HepG2 (cell line): ENCODE measurements around the gene NRBF2.

Experiments
- CCDC6 ChIP-seq: sonication (generic); formaldehyde crosslinking; IDR thresholded peaks from 2 replicates; pipeline ENCODE4 v1.8.1; 2022; ENCODE audit warnings: mild to moderate bottlenecking, missing genetic modification reagents, moderate library complexity
- CHD2 ChIP-seq: IDR thresholded peaks from 2 replicates; pipeline ENCODE4 v1.6.1; 2011; ENCODE audit warnings: low read depth, low read length, improper control_type of control experiment
- CTCF ChIP-seq: sonication (generic); formaldehyde crosslinking; IDR thresholded peaks from 2 replicates; pipeline ENCODE4 v1.5.0; 2020; ENCODE audit warnings: mild to moderate bottlenecking, missing genetic modification reagents, moderate library complexity
- MAZ ChIP-seq, 2 experiments: sonication (generic) in 1 of 2; formaldehyde crosslinking in 1 of 2; IDR thresholded peaks; 2 replicates each; pipeline versions ENCODE4 v1.5.0 to v1.6.1; 2012 to 2020; ENCODE audit warnings: low read depth in 2 of 2, mild to moderate bottlenecking in 2 of 2, borderline replicate concordance in 1 of 2, improper control_type of control experiment in 1 of 2, low read length in 1 of 2, missing genetic modification reagents in 1 of 2, moderate library complexity in 1 of 2
- USF2 ChIP-seq, 2 experiments: sonication (generic) in 1 of 2; formaldehyde crosslinking in 1 of 2; IDR thresholded peaks; 2 replicates each; pipeline versions ENCODE4 v1.5.1 to v1.6.1; 2011 to 2020; ENCODE audit warnings: borderline replicate concordance in 1 of 2, low read depth in 1 of 2, low read length in 1 of 2, mild to moderate bottlenecking in 1 of 2, missing genetic modification reagents in 1 of 2, moderate library complexity in 1 of 2
- ZBTB1 ChIP-seq: sonication (generic); formaldehyde crosslinking; IDR thresholded peaks from 2 replicates; pipeline ENCODE4 v1.4.0; 2020; ENCODE audit warnings: missing genetic modification reagents, borderline replicate concordance
- ZNF138 ChIP-seq: sonication (generic); formaldehyde crosslinking; IDR thresholded peaks from 2 replicates; pipeline ENCODE4 v1.5.0; 2020; ENCODE audit warnings: mild to moderate bottlenecking, low read depth, missing genetic modification reagents
- ZNF7 ChIP-seq: IDR thresholded peaks from 2 replicates; pipeline ENCODE4 v1.6.1; 2016; ENCODE audit warnings: missing biosample characterization, missing genetic modification reagents
- ZSCAN30 ChIP-seq: sonication (generic); formaldehyde crosslinking; IDR thresholded peaks from 2 replicates; pipeline ENCODE4 v1.5.0; 2020; ENCODE audit warnings: mild to moderate bottlenecking, missing genetic modification reagents

- TF ChIP-seq ZSCAN30 (CRISPR knock-in tag) (no peak), CTCF (no peak), MAZ (IDR thresholded peaks at IDR 0.05; ENCODE audit: borderline replicate concordance, low read depth, low read length) (no peak), MAZ (CRISPR knock-in tag; IDR thresholded peaks at IDR 0.05; ENCODE audit: low read depth) (no peak), ZBTB1 (CRISPR knock-in tag) (no peak), USF2 (IDR thresholded peaks at IDR 0.05; ENCODE audit: low read depth, low read length) (no peak), USF2 (CRISPR knock-in tag; IDR thresholded peaks at IDR 0.05; ENCODE audit: borderline replicate concordance) (no peak), ZNF7 (CRISPR knock-in tag) (no peak), ZNF138 (no peak), CCDC6 (no peak), CHD2 (no peak)
Measured at GRCh38 chr10:63143987-63144386, 10.9 kb downstream of the NRBF2 start.
